Stimulated activated CD8-positive, alpha-beta memory T cell treated with anti-CD3 and anti-CD28 coated beads, Interleukin-12 subunit alpha, Interleukin-12 subunit beta, amount 100 ng/mL, for 4 hours (primary cell): ENCODE data around the gene DCXR.
A peak's percentile ranks its signal among the peaks of the same experiment; 100 is the strongest.
"Not testable (repeated sequence)": the region's sequence is repeated elsewhere in the genome, so short reads cannot be mapped to it uniquely, and the experiment has no call there.

Experiments used
- DNase-seq: peaks from one replicate; pipeline ENCODE4 v3.0.0-alpha.2; 2020; ENCODE audit warnings: low read depth

Gene DCXR

GRCh38 chr17:82039695-82040299 lies 2.3 kb upstream of the DCXR start:
- DNase-seq: no peak

DNA sequence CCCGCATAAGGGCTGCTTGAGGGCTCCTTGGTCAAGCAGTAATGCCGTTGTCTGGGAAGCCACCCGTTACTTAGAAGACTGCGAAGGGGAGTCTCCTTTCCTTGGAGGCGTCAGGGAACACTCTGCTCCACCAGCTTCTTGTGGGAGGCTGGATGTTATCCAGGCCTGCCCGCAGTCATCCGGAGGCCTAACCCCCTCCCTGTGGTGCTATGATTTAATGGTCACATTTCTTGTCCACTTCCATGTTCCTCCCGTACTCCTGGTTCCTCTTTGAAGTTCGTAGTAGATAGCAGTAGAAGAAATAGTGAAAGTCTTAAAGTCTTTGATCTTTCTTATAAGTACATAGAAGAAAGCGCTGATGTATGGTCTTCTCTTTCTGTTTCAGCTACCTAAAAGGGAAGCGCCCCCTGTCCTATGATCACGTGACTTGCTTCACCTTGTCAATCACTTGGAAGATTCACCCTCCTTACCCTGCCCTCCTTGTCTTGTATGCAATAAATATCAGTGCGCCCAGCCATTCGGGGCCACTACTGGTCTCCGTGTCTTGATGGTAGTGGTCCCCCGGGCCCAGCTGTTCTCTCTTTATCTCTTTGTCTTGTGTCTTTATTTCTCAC lies 1.4 kb upstream of the DCXR start:
- not testable (repeated sequence) for DNase-seq

- no peak for DNase-seq
Observed at GRCh38 chr17:82037889-82038195, 345 bp upstream of the DCXR start.

- no peak for DNase-seq
Observed at GRCh38 chr17:82036634-82037091, 834 bp downstream of the DCXR start.

- no peak for DNase-seq
Observed at GRCh38 chr17:82035956-82036633, 1.4 kb downstream of the DCXR start.

- DNase-seq: no peak
Observed at GRCh38 chr17:82035488-82035887, 2.0 kb downstream of the DCXR start.

DNA sequence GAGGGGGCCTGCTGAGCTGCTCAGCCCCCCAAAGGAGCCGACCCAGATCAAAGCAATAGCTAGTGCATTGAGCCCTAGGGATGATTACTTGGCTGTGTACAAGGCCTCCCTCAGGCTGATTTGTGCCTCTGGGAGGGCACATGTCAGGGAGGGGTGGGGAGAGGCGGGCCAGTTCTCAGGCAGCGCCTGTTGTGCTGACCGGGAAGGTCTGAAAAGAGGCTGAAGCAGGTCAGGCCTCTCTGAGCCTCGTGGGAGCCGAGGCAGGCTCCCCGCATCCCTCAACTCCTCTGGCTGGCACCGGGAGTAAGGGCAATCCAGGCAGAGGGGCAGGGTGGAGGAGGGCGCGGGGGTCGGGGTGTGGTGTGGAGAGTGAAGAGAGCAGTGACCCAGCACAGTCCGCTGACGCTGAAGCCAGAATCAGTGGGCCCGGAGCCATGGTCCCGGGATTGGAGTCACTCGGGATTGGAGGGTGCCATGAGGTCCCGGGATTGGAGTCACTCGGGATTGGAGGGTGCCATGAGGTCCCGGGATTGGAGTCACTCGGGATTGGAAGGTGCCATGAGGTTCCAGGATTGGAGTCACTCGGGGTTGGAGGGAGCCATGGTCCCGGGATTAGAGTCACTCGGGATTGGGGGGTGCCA lies 3.0 kb downstream of the DCXR start:
- DNase-seq: no peak

- no peak for DNase-seq
Observed at GRCh38 chr17:82033359-82034085, 4.0 kb downstream of the DCXR start.

DNA sequence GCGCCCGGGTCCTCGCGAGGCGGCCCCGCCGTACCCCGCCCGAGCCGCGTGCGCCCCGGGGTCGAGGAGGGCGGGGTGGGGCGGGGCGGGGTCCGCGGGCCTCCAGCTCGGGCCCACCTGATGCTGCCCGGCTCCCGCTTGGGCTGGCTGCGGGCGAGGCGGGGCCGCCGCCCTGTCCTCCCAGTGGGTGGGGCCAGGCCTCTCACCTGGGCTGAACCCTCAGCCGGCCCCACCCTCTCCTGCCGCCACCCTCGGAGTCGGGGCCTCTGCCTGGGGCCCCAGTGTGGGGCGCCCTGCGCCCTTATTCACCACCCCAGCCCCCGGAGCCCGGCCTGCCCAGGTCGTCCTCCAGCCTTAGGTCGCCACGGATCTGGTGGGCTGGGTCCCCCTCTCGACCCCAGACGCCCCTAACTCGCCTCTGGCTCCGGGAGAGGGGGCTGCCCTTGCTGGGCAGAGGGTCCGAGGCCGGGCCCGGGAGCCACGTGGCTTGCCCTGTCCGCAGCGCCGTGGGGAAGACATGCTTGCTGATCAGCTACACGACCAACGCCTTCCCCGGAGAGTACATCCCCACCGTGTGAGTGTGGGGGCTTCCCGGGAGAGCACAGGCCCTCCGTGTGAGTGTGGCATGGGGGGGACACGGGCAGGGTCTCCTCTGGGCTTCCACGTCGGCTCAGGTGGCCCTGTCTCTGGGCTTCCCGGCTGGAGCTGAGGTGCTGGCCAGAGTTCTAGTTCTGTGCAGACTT lies 5.4 kb downstream of the DCXR start:
- no peak for DNase-seq

DNA sequence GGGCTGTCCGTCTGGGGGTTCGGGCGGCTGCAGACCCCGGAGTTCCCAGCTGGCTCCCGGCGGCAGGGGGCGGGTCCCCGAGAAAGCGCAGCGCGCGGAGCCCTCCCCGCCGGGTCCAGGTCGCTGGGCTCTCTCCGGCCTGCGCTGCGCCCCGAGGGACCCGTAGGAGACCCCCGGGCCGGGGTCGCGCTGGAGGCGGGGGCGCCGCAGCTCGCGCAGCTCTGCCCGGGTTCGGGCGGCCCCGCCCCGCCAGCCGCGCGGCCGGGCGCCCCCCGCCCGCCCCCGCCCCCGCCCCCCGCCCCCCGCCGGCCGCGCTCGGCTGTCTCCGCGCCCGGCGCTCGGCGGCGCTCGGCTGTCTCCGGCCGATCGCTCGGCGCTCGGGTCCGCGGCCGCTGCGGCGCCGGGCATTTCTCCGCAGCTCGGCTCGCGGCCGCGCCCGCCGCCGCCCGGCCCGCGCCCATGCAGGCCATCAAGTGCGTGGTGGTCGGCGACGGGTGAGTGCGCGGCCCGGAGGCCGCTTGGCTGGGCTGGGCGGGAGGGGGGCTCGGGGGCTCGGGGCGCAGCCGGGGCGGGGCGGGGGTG lies 6.1 kb downstream of the DCXR start, which contains the start of gene RAC3:
TSS of gene RAC3 (plus strand) at position 376 of the 582 bp plus-strand sequence. CDS start at position 460, 84 bp downstream.
- DNase-seq: no peak

GRCh38 chr17:82030470-82031302 lies 6.8 kb downstream of the DCXR start:
- peak; percentile 60 for DNase-seq

DNA sequence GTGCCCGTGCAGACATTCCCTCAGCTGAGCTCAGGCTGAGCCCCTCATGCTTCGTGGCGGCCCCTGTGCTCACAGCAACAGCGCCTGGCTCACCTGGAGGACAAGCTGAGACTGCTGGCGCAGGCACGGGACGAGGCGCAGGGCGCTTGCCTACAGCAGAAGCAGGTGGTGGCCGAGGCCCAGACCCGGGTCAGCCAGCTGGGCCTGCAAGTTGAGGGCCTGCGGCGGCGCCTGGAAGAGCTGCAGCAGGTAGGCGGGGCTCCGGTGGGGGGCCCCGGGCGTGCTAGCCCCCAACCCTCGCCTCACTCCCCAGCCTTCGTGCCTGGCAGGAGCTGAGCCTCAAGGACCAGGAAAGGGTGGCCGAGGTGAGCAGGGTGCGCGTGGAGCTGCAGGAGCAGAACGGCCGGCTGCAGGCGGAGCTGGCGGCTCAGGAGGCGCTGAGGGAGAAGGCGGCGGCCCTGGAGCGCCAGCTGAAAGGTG lies 7.5 kb downstream of the DCXR start:
- no peak for DNase-seq

- no peak for DNase-seq
Observed at GRCh38 chr17:82029391-82029790, 8.1 kb downstream of the DCXR start.

- DNase-seq: no peak
Observed at GRCh38 chr17:82028966-82029365, 8.5 kb downstream of the DCXR start.

GRCh38 chr17:82028246-82028645 lies 9.3 kb downstream of the DCXR start:
- DNase-seq: no peak

DNA sequence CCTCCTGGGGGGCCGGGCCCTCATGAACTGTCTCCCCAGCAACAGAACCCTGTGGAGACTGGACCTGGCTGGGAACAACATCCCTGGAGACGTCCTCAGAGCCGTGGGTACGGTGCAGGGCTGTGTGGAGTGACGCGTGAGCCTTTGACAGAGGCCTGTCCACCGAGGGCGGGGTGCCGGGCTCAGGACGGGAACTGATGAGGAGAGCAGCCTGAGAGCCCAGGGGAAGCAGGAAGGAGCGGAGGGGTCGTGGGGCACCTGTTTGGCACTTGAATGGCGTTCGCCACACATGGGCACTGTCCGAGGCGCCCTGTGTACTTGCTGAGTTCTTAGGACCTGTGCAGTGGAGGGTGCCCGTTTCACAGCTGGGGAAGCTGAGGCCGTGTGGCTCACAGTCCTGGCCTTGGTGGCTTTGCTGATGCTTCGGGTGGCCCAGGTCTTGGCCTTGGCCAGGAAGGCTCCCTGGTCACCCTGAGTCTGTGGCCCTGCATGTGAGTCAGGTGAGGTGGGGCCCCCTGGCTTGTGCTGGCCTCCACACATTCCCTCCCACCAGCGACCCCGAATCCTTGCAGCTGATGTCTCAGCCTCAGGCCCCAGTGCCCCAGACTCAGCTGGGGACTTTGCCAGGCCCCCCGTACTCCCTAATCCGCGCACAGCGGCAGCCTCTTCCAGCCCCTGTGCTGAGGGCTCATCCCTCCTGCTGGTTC lies 11.9 kb downstream of the DCXR start:
- DNase-seq: no peak

DNA sequence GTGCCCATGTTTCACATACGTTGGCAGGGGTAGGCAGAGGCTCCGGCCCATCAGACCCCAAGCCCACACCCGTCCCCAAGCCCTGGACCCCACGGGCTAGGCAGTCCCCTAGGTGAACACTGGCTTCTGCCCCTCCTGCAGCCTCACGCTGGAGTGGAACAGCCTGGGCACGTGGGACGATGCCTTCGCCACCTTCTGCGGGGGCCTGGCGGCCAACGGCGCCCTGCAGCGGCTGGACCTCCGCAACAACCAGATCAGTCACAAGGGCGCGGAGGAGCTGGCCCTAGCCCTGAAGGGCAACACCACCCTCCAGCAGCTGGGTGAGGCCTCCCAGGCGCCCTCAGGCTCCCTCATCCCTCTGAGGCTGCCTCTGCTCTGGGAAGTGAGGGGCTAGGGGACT lies 12.6 kb downstream of the DCXR start:
- DNase-seq: no peak

DNA sequence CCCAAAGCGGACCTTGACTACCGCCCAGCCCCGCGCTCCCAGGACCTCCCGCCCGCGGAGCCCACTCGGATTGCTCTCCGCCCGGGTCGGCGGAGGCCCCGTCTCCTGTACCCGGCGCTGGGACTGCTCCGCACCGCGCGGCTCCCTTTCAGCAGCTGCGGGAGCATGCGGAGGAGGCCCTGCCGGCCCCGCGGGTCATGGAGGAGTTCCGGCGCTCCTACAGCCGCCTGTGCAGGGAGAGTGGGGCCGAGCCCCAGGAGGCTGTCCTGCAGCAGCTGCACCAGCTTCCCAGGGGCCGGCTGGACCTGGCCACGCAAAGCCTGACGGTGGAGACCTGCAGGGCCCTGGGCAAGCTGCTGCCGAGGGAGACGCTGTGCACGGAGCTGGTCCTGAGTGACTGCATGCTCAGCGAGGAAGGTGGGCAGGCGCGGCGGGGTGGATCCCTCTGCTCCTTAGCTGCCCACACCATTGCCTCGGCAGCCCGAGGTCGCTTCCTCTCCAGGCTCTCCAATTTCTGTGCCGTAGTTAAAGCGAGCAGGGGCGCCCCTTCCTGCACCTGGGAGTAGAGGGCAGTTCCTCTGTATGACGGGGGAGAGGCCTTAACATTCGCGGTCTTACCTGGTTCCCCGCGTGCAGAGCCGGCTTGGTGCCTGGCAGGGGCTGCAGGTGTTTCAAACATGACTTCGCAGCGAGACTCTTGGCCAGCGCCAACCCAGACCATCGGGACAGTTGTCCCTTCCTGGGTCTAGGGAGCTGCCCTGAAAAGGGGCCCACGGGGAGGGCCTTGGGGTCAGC lies 13.9 kb downstream of the DCXR start:
- DNase-seq: no peak

GRCh38 chr17:82022981-82023446 lies 14.5 kb downstream of the DCXR start, which contains the start of gene LRRC45:
Gene LRRC45 (plus strand): TSS chr17:82023305. CDS start chr17:82023644, 339 bp downstream.
- peak; percentile 100 for DNase-seq
